Pancreas (tissue), 10 donors: ENCODE measurements around the gene RNF113A. TPM values are rescaled to one million over a fixed set of nuclear protein-coding genes. Genes with fewer than 3 reads are reported as not detected.

Experiments
- ATAC-seq, 4 donors: fragments of 200-7000 bp; cut with Tn5 transposase; one replicate each; pipeline versions ENCODE4 v1.8.0 to v1.9.1; 2020; ENCODE audit warnings: mild to moderate bottlenecking in 4 of 4, moderate library complexity in 4 of 4
- DNase-seq, 6 donors: peaks; one replicate each; pipeline ENCODE4 v3.0.0-alpha.2; 2020
- FAIRE-seq: peaks from 2 replicates; lab custom pipeline; 2012; peaks lifted over from hg19 to GRCh38; lab: Jason Lieb, UNC
- H3K27ac ChIP-seq, 4 donors: fragments of 200-600 bp; sonication (generic); 1 replicate in 3 of 4; 2 replicates in 1 of 4; pipeline versions ENCODE4 v1.5.0 to v1.8.0; 2020
- H3K27me3 ChIP-seq, 4 donors: fragments of 200-600 bp; one replicate each; pipeline ENCODE4 v1.8.0; 2021
- H3K36me3 ChIP-seq, 3 donors: fragments of 200-600 bp; sonication (generic) in 1 of 3; one replicate each; pipeline versions ENCODE4 v1.5.0 to v1.8.0; 2020 to 2021
- H3K4me1 ChIP-seq, 3 donors: fragments of 200-600 bp; one replicate each; pipeline ENCODE4 v1.8.0; 2021
- H3K4me3 ChIP-seq, 4 donors: fragments of 200-600 bp; sonication (generic) in 2 of 4; one replicate each; pipeline versions ENCODE4 v1.5.0 to v1.8.0; 2020 to 2021
- H3K9me3 ChIP-seq, 4 donors: fragments of 200-600 bp; one replicate each; pipeline ENCODE4 v1.8.0; 2021
- CTCF ChIP-seq, 4 donors: fragments of 200-600 bp; sonication (generic) in 3 of 4; IDR thresholded peaks; one replicate each; pipeline versions ENCODE4 v1.5.0 to v1.8.0; 2021; ENCODE audit warnings: antibody characterized with exemption in 4 of 4
- WGBS, 2 donors: extraction: QIAGEN DNeasy Blood & Tissue Kit; methylation state at CpG; one replicate each; pipeline ENCODE4 v1.1.7; 2013; 5-methylcytosine and 5-hydroxymethylcytosine counted together
- intact Hi-C, 3 donors: fragments of 100-400 bp; cut with DNase I; formaldehyde crosslinking; loops; one replicate each; pipeline versions ENCODE4 v1.11.1 to v1.14.2; 2022
- polyA plus RNA-seq, 2 donors: library from polyadenylated mRNA; stranded (reverse); fragments of 200-250 nt; gene quantifications; one replicate each; pipeline ENCODE4 v1.2.3, GENCODE V29; 2013
- total RNA-seq, 6 donors: library from RNA; stranded (reverse); fragmentation: NEBNext Ultra II Directional in 4 of 6; extraction: Animal tissue kit (Norgen Biotek cat#: 25700) in 4 of 6; gene quantifications; one replicate each; pipeline versions ENCODE4 v1.2.1 to v1.2.4, GENCODE V29; 2021 to 2023
- donor health status: healthy with polysubstance abuse.
- donor health status: DM: no; HTN: no; CAD: no; lungs with moderate emphysema.
- donor health status: DM: no; HTN: no; CAD: no.
- donor health status: control.
- donor health status: control.
- donor health status: Bipolar disorder and iron deficiency.
- donor health status: DM: yes; HTN: yes; CAD: no.
- donor health status: DM: no; HTN: no; CAD: no.
- donor health status: DM: no; HTN: no; CAD: no.
- donor health status: DM: yes; HTN: yes; CAD: no.

The RNF113A gene
- total and polyA plus RNA-seq, 8 donors, result 8.1 to 14.5 (median 9.8) TPM

GRCh38 chrX:119887721-119888425, 16.3 kb upstream of the RNF113A start:
- H3K4me3 ChIP-seq, result peak overlapping the region in 1 of 4 donors; percentile 22
- no peak overlapping the region for H3K27ac ChIP-seq
- no peaks in the 10 kb centered on the region for H3K27me3 ChIP-seq
- ATAC-seq (peak; percentile 77 to 93 (median 85)), DNase-seq (peak; percentile 33 to 76 (median 58)), FAIRE-seq (no peak)
- peak in 3 of 4 donors; percentile 13 to 32 (median 28) for TF ChIP-seq CTCF (IDR thresholded peaks at IDR 0.05)
- intact Hi-C loops, result no loop called here
- 5 to 41% methylated on average over 38 to 40 of the region's 40 CpGs for WGBS, 2 donors
- H3K36me3 ChIP-seq, result no peaks in the 10 kb centered on the region
- H3K9me3 ChIP-seq, result no peaks in the 10 kb centered on the region
- no peaks in the 10 kb centered on the region for H3K4me1 ChIP-seq

GRCh38 chrX:119885554-119886428, 14.3 kb upstream of the RNF113A start:
- WGBS, 2 donors, result 68 to 74% methylated on average over 11 of the region's 11 CpGs
- Histone ChIP-seq H3K4me3 (no peak overlapping the region), H3K27me3 (no peaks in the 10 kb centered on the region), H3K9me3 (no peaks in the 10 kb centered on the region), H3K27ac (no peak overlapping the region), H3K36me3 (no peaks in the 10 kb centered on the region), H3K4me1 (no peaks in the 10 kb centered on the region)
- peak in 1 of 4 donors; percentile 37 for ATAC-seq
- no peak for TF ChIP-seq CTCF (IDR thresholded peaks at IDR 0.05)
- intact Hi-C loops, result no loop called here
- DNase-seq, result no peak
- FAIRE-seq, result peak; percentile 54

- peak; percentile 31 to 52 (median 42) for TF ChIP-seq CTCF (IDR thresholded peaks at IDR 0.05)
- ATAC-seq (peak; percentile 81 to 96 (median 92)), FAIRE-seq (no peak), DNase-seq (peak in 1 of 6 donors; percentile 35)
- Histone ChIP-seq H3K36me3 (no peaks in the 10 kb centered on the region), H3K4me3 (no peak overlapping the region), H3K27ac (no peak overlapping the region), H3K27me3 (no peaks in the 10 kb centered on the region), H3K4me1 (no peaks in the 10 kb centered on the region), H3K9me3 (no peaks in the 10 kb centered on the region)
- WGBS, 2 donors, result 39 to 50% methylated on average over 11 of the region's 11 CpGs
- intact Hi-C loops, result no loop called here
Observed at GRCh38 chrX:119880552-119881437, 9.3 kb upstream of the RNF113A start.

GRCh38 chrX:119880076-119880475, 8.5 kb upstream of the RNF113A start:
- Histone ChIP-seq H3K9me3 (no peaks in the 10 kb centered on the region), H3K4me1 (no peaks in the 10 kb centered on the region), H3K27me3 (no peaks in the 10 kb centered on the region), H3K4me3 (no peak overlapping the region), H3K36me3 (no peaks in the 10 kb centered on the region), H3K27ac (no peak overlapping the region)
- DNase-seq (no peak), ATAC-seq (no peak), FAIRE-seq (no peak)
- 68 to 77% methylated on average over 5 of the region's 5 CpGs for WGBS, 2 donors
- intact Hi-C loops, result no loop called here
- TF ChIP-seq CTCF (IDR thresholded peaks at IDR 0.05), result no peak
